ENCODE results near the gene C14orf132. TPM values are rescaled to one million over a fixed set of nuclear protein-coding genes. Genes with fewer than 3 reads are reported as not detected.

C14orf132 gene
- total and polyA plus RNA-seq, 10 of the 15 experiments (the other 5 are each of a cell fraction or from before 2014, with no cell fraction given), result under 0.01 to 1.2 (median 0.03) TPM; not detected in 2

DNA sequence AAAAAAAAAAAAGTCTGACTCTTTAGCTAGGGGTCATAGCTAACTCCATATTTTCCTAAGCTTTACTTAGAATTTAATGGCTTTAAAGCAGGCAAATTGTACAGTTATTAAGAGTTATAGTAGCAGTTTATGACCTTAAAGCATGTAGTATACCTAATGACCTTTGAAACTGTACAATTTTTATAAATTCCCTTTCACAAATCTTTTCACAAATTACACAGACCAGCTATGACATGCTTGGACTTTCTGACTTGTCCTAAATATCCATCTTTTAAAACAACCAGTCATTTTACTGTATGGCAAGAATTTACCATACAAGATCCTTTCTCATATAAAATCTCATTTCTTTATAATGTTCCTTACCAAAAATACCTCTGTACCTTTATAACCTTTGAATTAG lies 74.8 kb downstream of the C14orf132 start:
- H3K36me3 ChIP-seq (ENCODE audit: control insufficient read depth in 2 of 2, insufficient read depth in 2 of 2, low read length in 1 of 2), result no peaks in the 10 kb centered on the region
- H3K4me2 ChIP-seq (ENCODE audit: control insufficient read depth, insufficient read depth), result no peak overlapping the region
- ChIA-PET SMC1A (ENCODE audit: uncharacterized antibody, unreplicated experiment) (no interaction called here), CTCF (no interaction called here), POLR2A (no interaction called here), RAD21 (ENCODE audit: unreplicated experiment) (no interaction called here)
- no peaks in the 10 kb centered on the region for H3K79me2 ChIP-seq (ENCODE audit: control insufficient read depth, insufficient read depth, low read length)
- H3K4me3 ChIP-seq, result no peak overlapping the region
- H3K27ac ChIP-seq (ENCODE audit: control insufficient read depth, insufficient read depth), result no peak overlapping the region
- H2AFZ ChIP-seq (ENCODE audit: control insufficient read depth, low read depth, low read length), result no peak overlapping the region
- no peaks in the 10 kb centered on the region for H3K4me1 ChIP-seq (ENCODE audit: control insufficient read depth, insufficient read depth, low read length)
- H3K9ac ChIP-seq (ENCODE audit: control insufficient read depth, insufficient read depth, low read length), result no peak overlapping the region
- ATAC-seq (no peak), DNase-seq (ENCODE audit: low read depth, low spot score) (no peak), FAIRE-seq (no peak)
- H3K9me3 ChIP-seq (replicated peaks; ENCODE audit: control insufficient read depth, insufficient read depth, low read length), result no peaks in the 10 kb centered on the region; the same call in 2 of the 3 replicates
- no peaks in the 10 kb centered on the region for H4K20me1 ChIP-seq (ENCODE audit: control insufficient read depth, insufficient read depth)
- H3K27me3 ChIP-seq (replicated peaks in 1 of 2; ENCODE audit: control insufficient read depth in 2 of 2, insufficient read depth in 2 of 2, low read length in 1 of 2), result no peaks in the 10 kb centered on the region
- in situ Hi-C loops (cut with MboI) (no loop called here), intact Hi-C loops (cut with micrococcal nuclease; ENCODE audit: unreplicated experiment) (no loop called here)
- TF ChIP-seq MTA2 (IDR thresholded peaks at IDR 0.05; ENCODE audit: low read depth), result no peak
- TF ChIP-seq CUX1 (IDR thresholded peaks at IDR 0.05; ENCODE audit: insufficient replicate concordance, low read depth, low read length), result no peak
- TF ChIP-seq CTCF (IDR thresholded peaks at IDR 0.05 in 2 of 3, conservative IDR thresholded peaks at IDR 0.05 in 1 of 3; ENCODE audit: control insufficient read depth in 2 of 3, extremely low read depth in 1 of 3, insufficient read depth in 1 of 3, low read depth in 3 of 3, low read length in 3 of 3), result no peak
- no peak for TF ChIP-seq EZH2 (IDR thresholded peaks at IDR 0.05; ENCODE audit: borderline replicate concordance, control insufficient read depth, low read depth, low read length)
- no peak for TF ChIP-seq POLR2AphosphoS2 (IDR thresholded peaks at IDR 0.05; ENCODE audit: low read depth, low read length)
- TF ChIP-seq HDAC2 (IDR thresholded peaks at IDR 0.05), result no peak
- TF ChIP-seq, protein P1, sequence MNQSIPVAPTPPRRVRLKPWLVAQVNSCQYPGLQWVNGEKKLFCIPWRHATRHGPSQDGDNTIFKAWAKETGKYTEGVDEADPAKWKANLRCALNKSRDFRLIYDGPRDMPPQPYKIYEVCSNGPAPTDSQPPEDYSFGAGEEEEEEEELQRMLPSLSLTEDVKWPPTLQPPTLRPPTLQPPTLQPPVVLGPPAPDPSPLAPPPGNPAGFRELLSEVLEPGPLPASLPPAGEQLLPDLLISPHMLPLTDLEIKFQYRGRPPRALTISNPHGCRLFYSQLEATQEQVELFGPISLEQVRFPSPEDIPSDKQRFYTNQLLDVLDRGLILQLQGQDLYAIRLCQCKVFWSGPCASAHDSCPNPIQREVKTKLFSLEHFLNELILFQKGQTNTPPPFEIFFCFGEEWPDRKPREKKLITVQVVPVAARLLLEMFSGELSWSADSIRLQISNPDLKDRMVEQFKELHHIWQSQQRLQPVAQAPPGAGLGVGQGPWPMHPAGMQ (IDR thresholded peaks at IDR 0.05; ENCODE audit: borderline replicate concordance), result no peak
- TF ChIP-seq RUNX3 (IDR thresholded peaks at IDR 0.05; ENCODE audit: low read length), result no peak
- TF ChIP-seq NKRF (conservative IDR thresholded peaks at IDR 0.05), result no peak
- TF ChIP-seq PML (IDR thresholded peaks at IDR 0.05; ENCODE audit: low read length), result no peak
- TF ChIP-seq ASH2L (IDR thresholded peaks at IDR 0.05; ENCODE audit: borderline replicate concordance, low read depth), result no peak
- no peak for TF ChIP-seq EGR1 (IDR thresholded peaks at IDR 0.05; ENCODE audit: borderline replicate concordance in 1 of 2, low read depth in 2 of 2, low read length in 2 of 2)
- TF ChIP-seq ESRRA (IDR thresholded peaks at IDR 0.05; ENCODE audit: low read length), result no peak
- no TSS peak for BruUV-seq (replicated peaks)
